ENCODE data around the gene XYLB.

- TF ChIP-seq CTCF (IDR thresholded peaks at IDR 0.05) (no peak), POLR2AphosphoS5 (IDR thresholded peaks at IDR 0.05; ENCODE audit: low read depth, low read length) (no peak), SIN3A (IDR thresholded peaks at IDR 0.05; ENCODE audit: borderline replicate concordance, insufficient read depth, low read depth, low read length) (no peak), TCF7L2 (IDR thresholded peaks at IDR 0.05; ENCODE audit: low read depth, low read length) (no peak), REST (IDR thresholded peaks at IDR 0.05; ENCODE audit: insufficient read depth in 1 of 2, low read depth in 2 of 2, low read length in 1 of 2) (no peak)
These were observed 25.6 kb downstream of the XYLB start for GRCh38 chr3:38372214-38372601.

Measured in Panc1 (cell line).